ENCODE measurements around the gene ARHGAP29. TPM values are rescaled to one million over a fixed set of nuclear protein-coding genes. Genes with fewer than 3 reads are reported as not detected.

Gene ARHGAP29
- total RNA-seq, 1 donor from 2014 or later: 25.9 TPM

DNA sequence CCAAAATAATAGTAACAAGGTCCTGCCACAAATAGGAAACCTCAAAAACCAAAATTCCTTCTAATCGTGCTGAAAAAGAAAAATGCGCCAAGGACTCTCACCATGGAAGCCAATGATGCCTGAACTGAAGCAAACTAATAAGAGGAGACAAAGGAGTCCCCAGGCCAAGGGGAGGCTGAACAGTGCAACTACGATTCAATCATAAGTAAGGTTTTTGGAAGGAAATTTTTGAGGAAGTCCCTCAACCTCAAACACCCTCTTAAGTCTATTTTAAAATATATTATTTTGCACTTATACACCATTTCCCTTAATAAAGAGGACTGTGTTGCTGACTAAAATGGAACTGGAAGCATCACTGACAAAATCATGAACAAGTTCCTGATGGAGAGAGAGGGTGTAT lies 1.7 kb upstream of the ARHGAP29 start:
- intact Hi-C loops (cut with micrococcal nuclease): no loop called here
- no peak for DNase-seq
- ATAC-seq: no peak

DNA sequence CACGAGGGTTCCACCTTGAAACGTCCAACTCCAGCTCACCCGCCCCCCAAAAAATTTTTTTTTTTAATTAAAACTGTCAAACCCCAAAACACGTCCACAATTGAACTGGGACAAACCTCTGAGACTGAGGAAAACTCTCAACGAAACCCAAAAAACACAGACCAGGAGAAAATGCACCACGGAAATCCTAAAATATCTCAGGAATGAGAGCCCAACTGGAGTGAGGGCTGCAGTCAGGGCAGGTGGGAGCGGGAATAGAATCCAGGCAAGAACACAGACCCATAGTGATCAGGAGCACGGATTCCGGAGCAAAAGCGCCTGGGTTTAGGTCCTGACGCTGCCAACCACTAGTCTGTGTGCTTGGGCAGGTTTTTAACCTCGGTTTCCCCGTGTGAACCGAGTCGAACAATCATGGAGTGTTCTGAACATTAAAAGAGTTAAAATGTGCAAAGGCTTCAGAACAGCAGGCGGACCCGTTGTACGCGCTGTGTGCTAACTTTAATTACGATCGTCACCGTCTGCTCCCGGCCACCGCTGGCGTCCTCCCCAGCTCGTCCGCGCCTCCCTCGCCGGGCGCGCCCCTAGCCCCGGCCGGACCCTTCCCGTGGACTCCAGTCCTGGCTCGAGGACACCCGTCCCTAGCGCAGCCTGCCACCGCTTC lies 624 bp downstream of the ARHGAP29 start:
- ATAC-seq (peak; percentile 76), DNase-seq (peak; percentile 66)
- intact Hi-C loops (cut with micrococcal nuclease): no loop called here

- no peak for DNase-seq
- peak; percentile 16 for ATAC-seq
- intact Hi-C loops (cut with micrococcal nuclease): no loop called here
These were observed 1.3 kb downstream of the ARHGAP29 start for GRCh38 chr1:94236013-94236491.

- no peak for DNase-seq
- intact Hi-C loops (cut with micrococcal nuclease): no loop called here
- ATAC-seq: no peak
These were observed 2.0 kb downstream of the ARHGAP29 start for GRCh38 chr1:94235189-94236012.

- DNase-seq (no peak), ATAC-seq (no peak)
- intact Hi-C loops (cut with micrococcal nuclease): no loop called here
These were observed 2.8 kb downstream of the ARHGAP29 start for GRCh38 chr1:94234615-94235014.

GRCh38 chr1:94231746-94232145 lies 5.6 kb downstream of the ARHGAP29 start:
- intact Hi-C loops (cut with micrococcal nuclease): no loop called here
- ATAC-seq: no peak
- DNase-seq: no peak

DNA sequence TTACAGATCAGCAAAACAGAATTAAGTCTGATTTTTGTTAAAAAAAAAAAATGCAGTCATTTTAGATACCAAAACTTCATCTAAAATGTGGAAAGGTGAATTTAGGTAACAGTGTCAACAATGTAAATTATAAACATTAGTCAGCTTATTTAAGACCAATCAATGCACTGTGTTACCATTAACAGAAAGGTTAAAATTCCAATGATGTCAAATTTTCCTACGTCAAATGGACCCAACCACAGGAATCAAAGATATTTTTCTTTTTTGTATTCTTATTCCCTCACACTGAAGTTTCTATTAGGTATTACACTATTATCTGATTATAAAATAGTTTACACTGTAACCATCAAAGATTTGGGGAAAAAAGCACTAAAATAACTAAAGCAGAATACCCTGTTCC lies 6.5 kb downstream of the ARHGAP29 start:
- intact Hi-C loops (cut with micrococcal nuclease): no loop called here
- no peak for ATAC-seq

DNA sequence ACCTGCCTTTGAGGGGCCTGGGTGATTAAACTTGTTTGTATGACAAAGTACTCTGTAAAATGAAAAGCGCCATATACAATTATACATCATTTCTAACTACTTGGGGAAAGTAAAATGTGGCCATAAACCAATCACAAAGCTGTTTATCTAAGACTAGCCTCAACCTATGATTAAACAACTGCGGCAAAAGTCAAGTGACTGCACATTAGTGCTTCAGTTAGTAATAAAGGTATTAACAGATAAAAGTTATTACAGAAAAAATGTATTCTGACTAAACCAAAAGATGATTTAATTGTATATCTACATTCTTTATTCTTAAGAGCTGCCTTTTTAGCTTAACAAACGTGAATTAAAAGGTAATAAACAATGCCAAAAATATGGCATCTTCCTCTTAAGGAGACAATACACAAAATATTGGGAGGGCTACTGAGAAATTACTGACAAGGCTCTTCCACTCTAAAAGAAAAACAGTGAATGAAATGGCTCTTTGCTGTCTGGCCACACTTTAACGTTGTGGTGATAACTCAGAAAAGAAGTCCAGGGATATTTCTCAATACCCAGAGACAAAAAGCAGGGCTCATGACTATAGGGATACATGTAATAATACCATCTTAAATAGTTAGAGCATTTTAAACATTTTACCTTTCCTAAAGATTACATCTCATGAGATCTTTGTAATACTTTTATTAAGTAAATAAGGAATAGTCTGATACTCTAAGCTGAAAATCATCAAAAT lies 8.6 kb downstream of the ARHGAP29 start:
- no peak for DNase-seq
- peak; percentile 58 for ATAC-seq
- intact Hi-C loops (cut with micrococcal nuclease): no loop called here

More for the DNA sequence above, 6.5 kb downstream of the ARHGAP29 start:
- no peak for DNase-seq

DNA sequence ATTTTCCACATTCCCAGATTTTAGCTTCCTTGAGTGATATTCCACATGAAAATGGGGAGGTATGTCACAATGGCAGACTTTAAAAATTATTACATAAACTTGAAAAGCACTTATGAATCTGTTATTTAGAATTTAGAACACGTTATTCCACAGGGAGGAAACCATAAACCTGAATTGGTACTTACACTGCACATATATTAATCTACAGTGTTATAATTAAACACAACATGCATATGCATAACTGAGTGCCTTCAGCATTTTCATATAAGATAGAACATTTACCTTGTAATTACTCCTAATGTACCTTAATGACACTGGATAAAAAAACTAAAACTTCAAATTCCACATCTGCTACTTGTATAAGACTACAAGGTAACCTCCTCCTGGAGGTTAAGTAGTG lies 9.8 kb downstream of the ARHGAP29 start:
- DNase-seq (no peak), ATAC-seq (no peak)
- intact Hi-C loops (cut with micrococcal nuclease): no loop called here

GRCh38 chr1:94225845-94226244 lies 11.5 kb downstream of the ARHGAP29 start:
- no peak for ATAC-seq
- no peak for DNase-seq
- intact Hi-C loops (cut with micrococcal nuclease): no loop called here

GRCh38 chr1:94218332-94218731 lies 19.1 kb downstream of the ARHGAP29 start:
- ATAC-seq: peak; percentile 56
- no peak for DNase-seq
- intact Hi-C loops (cut with micrococcal nuclease): loop anchor here (10.0 kb wide), 1 partner anchor 154 kb away; no protein-coding TSS in a partner anchor

DNA sequence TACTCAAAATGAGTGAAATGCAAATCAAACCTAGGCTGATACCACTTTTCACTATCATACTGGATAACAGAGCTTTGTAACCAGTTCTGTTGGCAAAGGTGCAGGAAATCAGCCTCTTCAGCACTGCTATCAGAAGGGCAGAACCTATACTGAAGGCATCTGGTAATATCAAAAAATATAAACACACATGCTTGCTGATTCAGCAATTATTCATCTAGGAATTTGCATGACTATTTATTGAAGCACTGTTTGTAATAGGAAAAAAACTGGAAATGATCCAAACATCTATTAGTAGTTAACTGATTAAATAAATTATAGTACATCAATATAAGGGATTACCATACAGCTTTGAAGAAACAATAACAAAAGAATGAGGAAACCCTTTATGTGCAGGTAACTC lies 21.4 kb downstream of the ARHGAP29 start:
- DNase-seq (no peak), ATAC-seq (no peak)
- intact Hi-C loops (cut with micrococcal nuclease): loop anchor here (10.0 kb wide), 1 partner anchor 151 kb away; no protein-coding TSS in a partner anchor

DNA sequence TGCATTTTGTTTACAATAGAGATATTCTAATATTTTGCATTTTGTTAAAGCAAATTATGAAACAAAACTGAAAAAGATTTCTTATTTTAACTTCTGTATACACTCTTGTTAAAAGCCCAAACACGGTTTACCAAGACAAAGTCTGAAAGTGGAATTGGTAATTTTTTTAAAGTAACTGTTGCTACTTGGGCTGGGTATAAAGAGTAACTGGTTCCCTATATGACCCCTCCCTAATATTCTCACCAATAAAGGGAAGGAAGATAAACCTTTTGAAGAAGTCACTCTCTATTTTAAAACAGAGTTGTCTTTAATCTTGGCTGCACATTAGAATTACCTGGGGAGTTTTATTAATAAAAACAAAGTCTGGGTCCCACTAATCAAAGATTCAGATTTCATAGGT lies 27.4 kb downstream of the ARHGAP29 start:
- intact Hi-C loops (cut with micrococcal nuclease): loop anchor here (10.0 kb wide), 1 partner anchor 145 kb away; no protein-coding TSS in a partner anchor
- ATAC-seq (no peak), DNase-seq (no peak)

GRCh38 chr1:94209425-94209824 lies 28.0 kb downstream of the ARHGAP29 start:
- DNase-seq: no peak
- intact Hi-C loops (cut with micrococcal nuclease): no loop called here
- ATAC-seq: peak; percentile 67

GRCh38 chr1:94207695-94208094 lies 29.7 kb downstream of the ARHGAP29 start:
- intact Hi-C loops (cut with micrococcal nuclease): no loop called here
- ATAC-seq (no peak), DNase-seq (no peak)

DNA sequence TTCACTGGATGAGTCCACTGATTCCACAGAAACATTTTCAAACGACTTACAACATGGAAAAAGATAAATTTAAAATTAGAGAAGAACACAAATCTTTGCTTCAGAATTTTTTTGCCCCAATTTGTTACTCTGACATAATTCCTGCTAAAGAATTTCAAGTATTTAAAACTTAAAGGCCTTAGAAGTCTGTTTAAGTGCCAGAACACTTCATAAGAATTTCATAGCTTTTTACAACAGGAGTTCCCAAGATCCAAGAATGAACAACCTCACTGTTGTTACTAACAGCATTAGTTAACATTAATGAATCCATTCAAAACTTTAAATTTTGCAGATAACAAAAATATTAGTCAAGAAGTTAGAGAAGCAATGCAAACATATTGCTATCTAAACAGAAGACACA lies 31.7 kb downstream of the ARHGAP29 start:
- intact Hi-C loops (cut with micrococcal nuclease): no loop called here
- DNase-seq (no peak), ATAC-seq (no peak)

DNA sequence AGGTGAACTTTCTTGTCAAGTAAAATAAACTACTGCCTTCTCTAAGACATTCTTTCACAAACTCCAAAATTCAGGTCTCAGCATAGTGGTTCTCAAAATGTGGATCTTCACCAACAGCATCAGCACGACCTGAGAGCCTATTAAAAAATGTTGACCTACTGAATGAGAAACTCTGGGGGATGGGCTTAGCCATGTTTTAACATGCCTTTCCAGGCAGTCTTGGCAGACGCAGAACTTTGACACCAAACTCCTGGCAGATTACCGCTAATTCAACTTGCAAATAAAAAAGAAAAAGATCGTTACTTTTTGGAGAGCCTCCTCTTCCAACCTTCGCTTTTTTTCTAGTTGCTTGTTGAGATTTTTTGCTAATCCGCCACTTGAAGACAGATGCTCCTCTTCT lies 35.1 kb downstream of the ARHGAP29 start:
- intact Hi-C loops (cut with micrococcal nuclease): no loop called here
- no peak for ATAC-seq
- no peak for DNase-seq

GRCh38 chr1:94199398-94199797 lies 38.0 kb downstream of the ARHGAP29 start:
- intact Hi-C loops (cut with micrococcal nuclease): no loop called here
- ATAC-seq (no peak), DNase-seq (no peak)

- intact Hi-C loops (cut with micrococcal nuclease): no loop called here
- no peak for DNase-seq
- no peak for ATAC-seq
These were observed 43.1 kb downstream of the ARHGAP29 start for GRCh38 chr1:94194079-94194865.
